ENCODE measurements around the gene LAX1.
"Not testable (repeated sequence)": the region's sequence is repeated elsewhere in the genome, so short reads cannot be mapped to it uniquely, and the experiment has no call there.

Gene LAX1

GRCh38 chr1:203761958-203762357 is 3.0 kb upstream of the LAX1 start:
- H2BK120ac ChIP-seq (ENCODE audit: low read depth, low read length); H3K36me3 ChIP-seq (replicated peaks in 1 of 2; ENCODE audit: control insufficient read depth in 2 of 2, insufficient read depth in 2 of 2, low read length in 2 of 2); H3K18ac ChIP-seq (ENCODE audit: low read length); H2BK15ac ChIP-seq (ENCODE audit: low read length); H3K79me1 ChIP-seq (ENCODE audit: low read depth, low read length); H3K27ac ChIP-seq (replicated peaks; ENCODE audit: low read length); DNase-seq (ENCODE audit: low spot score); H3K9me3 ChIP-seq (replicated peaks in 1 of 2; ENCODE audit: control insufficient read depth in 2 of 2, insufficient read depth in 1 of 2, low read depth in 1 of 2, low read length in 2 of 2); H3K4ac ChIP-seq (ENCODE audit: low read length); H3K23ac ChIP-seq (ENCODE audit: low read depth, low read length, poor library complexity); H4K91ac ChIP-seq (ENCODE audit: low read depth, low read length, poor library complexity); H2BK12ac ChIP-seq (ENCODE audit: low read length); H2AK5ac ChIP-seq (ENCODE audit: low read depth, low read length); H3K4me2 ChIP-seq (ENCODE audit: insufficient read depth, low read length, poor library complexity, severe bottlenecking); H2BK5ac ChIP-seq (ENCODE audit: low read length); H3K14ac ChIP-seq (ENCODE audit: low read length); H3K4me3 ChIP-seq (ENCODE audit: low read length in 2 of 2); H4K8ac ChIP-seq (ENCODE audit: low read depth, low read length); H3K27me3 ChIP-seq (ENCODE audit: control insufficient read depth in 3 of 3, insufficient read depth in 3 of 3, low read depth in 1 of 3, low read length in 3 of 3); H2AFZ ChIP-seq (ENCODE audit: low read length); H3K4me1 ChIP-seq (ENCODE audit: control insufficient read depth in 2 of 2, insufficient read depth in 1 of 2, low read depth in 1 of 2, low read length in 2 of 2); H3K9ac ChIP-seq (ENCODE audit: low read depth, low read length, poor library complexity): not testable (repeated sequence)
- WGBS, 2 donors (ENCODE audit: extremely low coverage in 2 of 2, insufficient read length in 2 of 2, insufficient replicate concordance in 1 of 2) = no CpG with 5 or more reads among the region's 7 CpGs

GRCh38 chr1:203763505-203763904 is 1.5 kb upstream of the LAX1 start:
- no peak overlapping the region for H3K4ac ChIP-seq (ENCODE audit: low read length)
- H3K18ac ChIP-seq (ENCODE audit: low read length) = no peak overlapping the region
- no peak overlapping the region for H3K23ac ChIP-seq (ENCODE audit: low read depth, low read length, poor library complexity)
- no peak overlapping the region for H2BK5ac ChIP-seq (ENCODE audit: low read length)
- H3K14ac ChIP-seq (ENCODE audit: low read length) = no peak overlapping the region
- no peak overlapping the region for H2AFZ ChIP-seq (ENCODE audit: low read length)
- H3K79me1 ChIP-seq (ENCODE audit: low read depth, low read length) = no peaks in the 10 kb centered on the region
- H2BK120ac ChIP-seq (ENCODE audit: low read depth, low read length) = no peak overlapping the region
- no peaks in the 10 kb centered on the region for H3K9me3 ChIP-seq (replicated peaks in 1 of 2; ENCODE audit: control insufficient read depth in 2 of 2, insufficient read depth in 1 of 2, low read depth in 1 of 2, low read length in 2 of 2)
- no CpG with 5 or more reads among the region's 1 CpG for WGBS, 2 donors (ENCODE audit: extremely low coverage in 2 of 2, insufficient read length in 2 of 2, insufficient replicate concordance in 1 of 2)
- DNase-seq (ENCODE audit: low spot score) = no peak
- H3K27me3 ChIP-seq (ENCODE audit: control insufficient read depth in 3 of 3, insufficient read depth in 3 of 3, low read depth in 1 of 3, low read length in 3 of 3) = peaks cover 0 to 2% (median 0%) of the 10 kb centered on the region in 3 experiments
- H2BK12ac ChIP-seq (ENCODE audit: low read length) = no peak overlapping the region
- no peaks in the 10 kb centered on the region for H3K36me3 ChIP-seq (replicated peaks in 1 of 2; ENCODE audit: control insufficient read depth in 2 of 2, insufficient read depth in 2 of 2, low read length in 2 of 2)
- H3K4me2 ChIP-seq (ENCODE audit: insufficient read depth, low read length, poor library complexity, severe bottlenecking) = no peak overlapping the region
- no peak overlapping the region for H4K91ac ChIP-seq (ENCODE audit: low read depth, low read length, poor library complexity)
- peaks cover 0 to 5% of the 10 kb centered on the region in 2 donors for H3K4me1 ChIP-seq (ENCODE audit: control insufficient read depth in 2 of 2, insufficient read depth in 1 of 2, low read depth in 1 of 2, low read length in 2 of 2)
- no peak overlapping the region for H2AK5ac ChIP-seq (ENCODE audit: low read depth, low read length)
- no peak overlapping the region for H3K4me3 ChIP-seq (ENCODE audit: low read length in 2 of 2)
- H4K8ac ChIP-seq (ENCODE audit: low read depth, low read length) = no peak overlapping the region
- H3K27ac ChIP-seq (replicated peaks; ENCODE audit: low read length) = no peak overlapping the region
- no peak overlapping the region for H2BK15ac ChIP-seq (ENCODE audit: low read length)
- no peak overlapping the region for H3K9ac ChIP-seq (ENCODE audit: low read depth, low read length, poor library complexity)

GRCh38 chr1:203764105-203765028 is 616 bp upstream of the LAX1 start:
- no peak overlapping the region for H4K8ac ChIP-seq (ENCODE audit: low read depth, low read length)
- H2BK120ac ChIP-seq (ENCODE audit: low read depth, low read length) = no peak overlapping the region
- no peak overlapping the region for H4K91ac ChIP-seq (ENCODE audit: low read depth, low read length, poor library complexity)
- peak overlapping the region; percentile 38 for H2AFZ ChIP-seq (ENCODE audit: low read length)
- H3K23ac ChIP-seq (ENCODE audit: low read depth, low read length, poor library complexity) = no peak overlapping the region
- no peak overlapping the region for H3K4ac ChIP-seq (ENCODE audit: low read length)
- H3K27me3 ChIP-seq (ENCODE audit: control insufficient read depth in 3 of 3, insufficient read depth in 3 of 3, low read depth in 1 of 3, low read length in 3 of 3) = peaks cover 0 to 2% (median 0%) of the 10 kb centered on the region in 3 experiments
- H3K79me1 ChIP-seq (ENCODE audit: low read depth, low read length) = no peaks in the 10 kb centered on the region
- H3K4me3 ChIP-seq (ENCODE audit: low read length in 2 of 2) = no peak overlapping the region
- H3K4me1 ChIP-seq (ENCODE audit: control insufficient read depth in 2 of 2, insufficient read depth in 1 of 2, low read depth in 1 of 2, low read length in 2 of 2) = peaks cover 0 to 6% of the 10 kb centered on the region in 2 donors
- H3K18ac ChIP-seq (ENCODE audit: low read length) = no peak overlapping the region
- no peak overlapping the region for H3K4me2 ChIP-seq (ENCODE audit: insufficient read depth, low read length, poor library complexity, severe bottlenecking)
- no peak overlapping the region for H3K9ac ChIP-seq (ENCODE audit: low read depth, low read length, poor library complexity)
- no peak for DNase-seq (ENCODE audit: low spot score)
- no peak overlapping the region for H2AK5ac ChIP-seq (ENCODE audit: low read depth, low read length)
- no peak overlapping the region for H3K27ac ChIP-seq (replicated peaks; ENCODE audit: low read length)
- no peaks in the 10 kb centered on the region for H3K36me3 ChIP-seq (replicated peaks in 1 of 2; ENCODE audit: control insufficient read depth in 2 of 2, insufficient read depth in 2 of 2, low read length in 2 of 2)
- no peak overlapping the region for H3K14ac ChIP-seq (ENCODE audit: low read length)
- no peaks in the 10 kb centered on the region for H3K9me3 ChIP-seq (replicated peaks in 1 of 2; ENCODE audit: control insufficient read depth in 2 of 2, insufficient read depth in 1 of 2, low read depth in 1 of 2, low read length in 2 of 2)
- no peak overlapping the region for H2BK5ac ChIP-seq (ENCODE audit: low read length)
- WGBS, 2 donors (ENCODE audit: extremely low coverage in 2 of 2, insufficient read length in 2 of 2, insufficient replicate concordance in 1 of 2) = no CpG with 5 or more reads among the region's 3 CpGs
- H2BK12ac ChIP-seq (ENCODE audit: low read length) = no peak overlapping the region
- no peak overlapping the region for H2BK15ac ChIP-seq (ENCODE audit: low read length)

GRCh38 chr1:203768256-203768655 is 3.3 kb downstream of the LAX1 start:
- Histone ChIP-seq H3K27me3 (ENCODE audit: control insufficient read depth in 3 of 3, insufficient read depth in 3 of 3, low read depth in 1 of 3, low read length in 3 of 3) (peaks cover 0 to 8% (median 0%) of the 10 kb centered on the region in 3 experiments), H3K9me3 (replicated peaks in 1 of 2; ENCODE audit: control insufficient read depth in 2 of 2, insufficient read depth in 1 of 2, low read depth in 1 of 2, low read length in 2 of 2) (no peaks in the 10 kb centered on the region)

More at GRCh38 chr1:203768256-203768655, 3.3 kb downstream of the LAX1 start:
- no peaks in the 10 kb centered on the region for H3K79me1 ChIP-seq (ENCODE audit: low read depth, low read length)
- no peak overlapping the region for H3K4me3 ChIP-seq (ENCODE audit: low read length in 2 of 2)
- no peak overlapping the region for H4K91ac ChIP-seq (ENCODE audit: low read depth, low read length, poor library complexity)
- no CpG with 5 or more reads among the region's 6 CpGs for WGBS, 2 donors (ENCODE audit: extremely low coverage in 2 of 2, insufficient read length in 2 of 2, insufficient replicate concordance in 1 of 2)
- H2BK12ac ChIP-seq (ENCODE audit: low read length) = no peak overlapping the region
- H3K14ac ChIP-seq (ENCODE audit: low read length) = no peak overlapping the region
- no peak overlapping the region for H2AFZ ChIP-seq (ENCODE audit: low read length)
- H3K4me1 ChIP-seq (ENCODE audit: control insufficient read depth in 2 of 2, insufficient read depth in 1 of 2, low read depth in 1 of 2, low read length in 2 of 2) = peaks cover 0 to 6% of the 10 kb centered on the region in 2 donors
- H3K4ac ChIP-seq (ENCODE audit: low read length) = no peak overlapping the region
- no peak overlapping the region for H4K8ac ChIP-seq (ENCODE audit: low read depth, low read length)
- H3K18ac ChIP-seq (ENCODE audit: low read length) = no peak overlapping the region
- no peak for DNase-seq (ENCODE audit: low spot score)
- H2BK15ac ChIP-seq (ENCODE audit: low read length) = no peak overlapping the region
- H2BK5ac ChIP-seq (ENCODE audit: low read length) = no peak overlapping the region
- H3K27ac ChIP-seq (replicated peaks; ENCODE audit: low read length) = no peak overlapping the region
- H3K36me3 ChIP-seq (replicated peaks in 1 of 2; ENCODE audit: control insufficient read depth in 2 of 2, insufficient read depth in 2 of 2, low read length in 2 of 2) = no peaks in the 10 kb centered on the region
- H3K4me2 ChIP-seq (ENCODE audit: insufficient read depth, low read length, poor library complexity, severe bottlenecking) = no peak overlapping the region
- no peak overlapping the region for H3K9ac ChIP-seq (ENCODE audit: low read depth, low read length, poor library complexity)
- no peak overlapping the region for H2BK120ac ChIP-seq (ENCODE audit: low read depth, low read length)
- no peak overlapping the region for H2AK5ac ChIP-seq (ENCODE audit: low read depth, low read length)
- H3K23ac ChIP-seq (ENCODE audit: low read depth, low read length, poor library complexity) = no peak overlapping the region

Measured in neuronal stem cell (in vitro differentiated cells).